Sigmoid colon (tissue), 7 donors: ENCODE results near the gene UBXN10. TPM values are rescaled to one million over a fixed set of nuclear protein-coding genes. Genes with fewer than 3 reads are reported as not detected.
A peak's percentile ranks its signal among the peaks of the same experiment; 100 is the strongest.

Experiments
- DNase-seq: peaks from one replicate; pipeline ENCODE4 v3.0.0-alpha.2; 2019
- H3K27ac ChIP-seq, 4 donors: fragments of 200-600 bp; sonication (generic); one replicate each; pipeline ENCODE4 v1.5.1; 2016 to 2019; ENCODE audit warnings: mild to moderate bottlenecking in 1 of 4
- H3K27me3 ChIP-seq, 3 donors: fragments of 200-600 bp; sonication (generic); one replicate each; pipeline ENCODE4 v1.5.1; 2019; ENCODE audit warnings: mild to moderate bottlenecking in 1 of 3
- H3K36me3 ChIP-seq, 4 donors: fragments of 200-600 bp; sonication (generic); one replicate each; pipeline ENCODE4 v1.5.1; 2016 to 2019
- H3K4me1 ChIP-seq, 4 donors: fragments of 200-600 bp; sonication (generic); one replicate each; pipeline ENCODE4 v1.5.1; 2017 to 2019
- H3K4me3 ChIP-seq, 4 donors: fragments of 200-600 bp; sonication (generic); one replicate each; pipeline ENCODE4 v1.5.1; 2017 to 2019; ENCODE audit warnings: mild to moderate bottlenecking in 2 of 4, moderate library complexity in 1 of 4
- H3K9me3 ChIP-seq, 4 donors: fragments of 200-600 bp in 3 of 4; sonication (generic) in 3 of 4; one replicate each; pipeline versions ENCODE4 v1.5.1 to v1.6.1; 2013 to 2019
- CTCF ChIP-seq, 4 experiments: fragments of 450-650 bp in 3 of 4; fragments of 200-600 bp in 1 of 4; IDR thresholded peaks; one replicate each; pipeline ENCODE4 v1.5.1; 2016 to 2019; ENCODE audit warnings: antibody characterized with exemption in 4 of 4, mild to moderate bottlenecking in 3 of 4, moderate library complexity in 2 of 4
- EP300 ChIP-seq, 4 donors: sonication (generic); formaldehyde crosslinking; IDR thresholded peaks; one replicate each; pipeline ENCODE4 v1.6.1; 2017; ENCODE audit warnings: antibody characterized with exemption in 4 of 4
- POLR2A ChIP-seq, 2 donors: fragments of 450-650 bp; IDR thresholded peaks; one replicate each; pipeline ENCODE4 v1.6.1; 2016; ENCODE audit warnings: antibody characterized with exemption in 2 of 2, mild to moderate bottlenecking in 2 of 2, moderate library complexity in 2 of 2
- POLR2AphosphoS5 ChIP-seq, 4 donors: sonication (generic); formaldehyde crosslinking; IDR thresholded peaks; one replicate each; pipeline ENCODE4 v1.6.1; 2017; ENCODE audit warnings: antibody characterized with exemption in 4 of 4
- WGBS, 2 donors: extraction: QIAGEN DNeasy Blood & Tissue Kit; methylation state at CpG; one replicate each; pipeline ENCODE4 v1.1.7; 2013; 5-methylcytosine and 5-hydroxymethylcytosine counted together
- intact Hi-C: fragments of 100-400 bp; cut with DNase I; formaldehyde crosslinking; loops from one replicate; pipeline ENCODE4 v1.15.1; 2023
- polyA plus RNA-seq, 3 donors: library from polyadenylated mRNA; stranded (reverse); fragments of 200-250 nt; gene quantifications; one replicate each; pipeline ENCODE4 v1.2.3, GENCODE V29; 2013
- total RNA-seq, 4 donors: library from RNA; depleted of rRNA; stranded (reverse); fragments of >200 nt; gene quantifications; one replicate each; pipeline ENCODE4 v1.1.0, GENCODE V29; 2016
- donor health status: healthy with polysubstance abuse.
- donor health status: Bipolar disorder and iron deficiency.
- donor health status: healthy.

Gene UBXN10
- total and polyA plus RNA-seq, 7 donors = 2.9 to 25.0 (median 14.6) TPM

GRCh38 chr1:20167126-20167525, 18.8 kb upstream of the UBXN10 start:
- 82 to 93% methylated on average over 8 of the region's 8 CpGs for WGBS, 2 donors
- TF ChIP-seq POLR2A (IDR thresholded peaks at IDR 0.05) = no peak
- intact Hi-C loops = no loop called here
- DNase-seq = no peak
- Histone ChIP-seq H3K27me3 (no peaks in the 10 kb centered on the region), H3K4me1 (peaks cover 0 to 45% (median 29%) of the 10 kb centered on the region in 4 donors), H3K4me3 (no peak overlapping the region), H3K27ac (peak overlapping the region in 3 of 4 donors; percentile 79 to 80 (median 80)), H3K36me3 (no peaks in the 10 kb centered on the region), H3K9me3 (no peaks in the 10 kb centered on the region)

DNA sequence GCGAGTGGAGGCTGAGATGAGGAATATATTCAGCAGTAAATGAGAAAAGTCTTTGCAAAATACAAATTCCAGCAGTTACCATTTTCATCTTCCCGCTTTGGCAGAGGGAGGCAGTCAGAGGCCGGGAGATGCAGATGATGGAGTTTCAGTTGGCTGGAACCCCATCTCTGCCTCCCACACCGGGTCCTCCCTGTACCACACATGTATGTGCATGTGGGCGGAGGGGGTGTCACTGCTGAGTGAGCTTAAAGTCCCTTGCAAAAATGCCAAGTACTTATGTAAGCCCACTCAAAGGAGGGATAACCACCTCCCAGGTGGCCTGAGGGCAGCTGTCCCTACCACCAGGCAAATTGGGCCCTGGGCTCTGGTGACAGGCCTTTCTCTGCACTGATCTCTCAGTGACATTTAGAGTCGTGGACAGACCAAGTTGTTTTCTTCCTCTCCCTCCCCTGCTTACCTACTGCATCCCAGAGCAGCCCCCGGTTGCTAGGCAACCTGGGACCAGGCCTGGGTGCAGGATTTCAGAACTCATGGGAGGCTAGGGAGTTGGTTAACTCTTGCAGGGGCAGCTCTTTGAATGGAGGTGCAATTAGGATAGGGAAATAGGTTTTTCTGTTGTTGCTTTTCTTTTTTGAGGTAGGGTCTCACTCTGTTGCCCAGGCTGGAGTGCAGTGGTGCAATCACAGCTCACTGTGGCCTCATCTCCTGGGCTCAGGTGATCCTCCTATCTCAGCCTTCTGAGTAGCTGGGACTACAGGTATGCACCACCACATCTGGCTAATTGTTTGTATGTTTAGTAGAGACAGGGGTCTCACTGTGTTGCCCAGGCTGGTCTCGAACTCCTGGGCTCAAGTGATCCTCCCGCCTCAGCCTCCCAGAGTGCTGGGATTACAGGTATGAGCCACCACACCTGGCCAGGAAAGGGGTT, 17.1 kb upstream of the UBXN10 start:
- TF ChIP-seq EP300 (IDR thresholded peaks at IDR 0.05) (no peak), POLR2AphosphoS5 (IDR thresholded peaks at IDR 0.05) (no peak), CTCF (IDR thresholded peaks at IDR 0.05) (no peak), POLR2A (IDR thresholded peaks at IDR 0.05) (no peak)
- intact Hi-C loops = no loop called here
- Histone ChIP-seq H3K36me3 (peaks cover 0 to 7% (median 0%) of the 10 kb centered on the region in 4 donors), H3K27me3 (no peaks in the 10 kb centered on the region), H3K9me3 (no peaks in the 10 kb centered on the region), H3K4me1 (peaks cover 0 to 47% (median 29%) of the 10 kb centered on the region in 4 donors), H3K27ac (peak overlapping the region in 1 of 4 donors; percentile 20), H3K4me3 (no peak overlapping the region)
- 83 to 87% methylated on average over 9 of the region's 9 CpGs for WGBS, 2 donors
- no peak for DNase-seq

GRCh38 chr1:20169932-20170331, 16.0 kb upstream of the UBXN10 start:
- intact Hi-C loops = no loop called here
- H3K4me3 ChIP-seq = no peak overlapping the region
- 92 to 94% methylated on average over 5 of the region's 5 CpGs for WGBS, 2 donors
- TF ChIP-seq EP300 (IDR thresholded peaks at IDR 0.05) (no peak), POLR2A (IDR thresholded peaks at IDR 0.05) (no peak), POLR2AphosphoS5 (IDR thresholded peaks at IDR 0.05) (no peak)
- H3K9me3 ChIP-seq = no peaks in the 10 kb centered on the region
- peaks cover 0 to 47% (median 25%) of the 10 kb centered on the region in 4 donors for H3K4me1 ChIP-seq
- no peaks in the 10 kb centered on the region for H3K27me3 ChIP-seq
- DNase-seq = no peak
- H3K36me3 ChIP-seq = peaks cover 0 to 7% (median 0%) of the 10 kb centered on the region in 4 donors
- H3K27ac ChIP-seq = no peak overlapping the region

DNA sequence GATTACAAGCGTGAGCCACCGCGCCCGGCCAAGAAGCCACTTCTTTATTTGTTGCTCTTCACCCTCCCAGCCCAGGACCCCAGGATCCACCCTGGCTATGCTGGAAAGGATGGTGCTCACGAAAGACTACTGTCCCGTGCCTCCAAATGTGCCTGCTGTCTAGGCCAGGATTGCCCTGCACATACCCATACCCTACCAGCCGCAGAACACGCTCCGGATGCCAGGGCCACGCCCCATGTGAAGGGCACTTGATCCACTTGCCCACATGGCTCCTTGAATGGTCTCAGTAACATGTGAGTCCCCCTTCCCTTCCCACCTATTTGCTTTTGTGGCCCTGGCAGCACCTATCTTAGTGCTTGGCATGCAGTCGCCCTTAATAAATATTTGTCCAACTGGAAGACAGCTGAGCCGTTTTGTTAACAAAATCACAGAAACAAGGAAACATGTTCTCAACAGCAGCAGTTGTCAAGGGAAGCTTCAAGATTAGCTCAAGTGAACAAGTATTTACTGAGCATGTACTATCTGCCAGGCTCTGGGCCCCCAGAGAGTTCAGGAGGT, 13.8 kb upstream of the UBXN10 start:
- no peaks in the 10 kb centered on the region for H3K27me3 ChIP-seq
- H3K4me1 ChIP-seq = peaks cover 0 to 36% (median 7%) of the 10 kb centered on the region in 4 donors
- H3K9me3 ChIP-seq = no peaks in the 10 kb centered on the region
- intact Hi-C loops = no loop called here
- H3K4me3 ChIP-seq = no peak overlapping the region
- no peak for DNase-seq
- no peak overlapping the region for H3K27ac ChIP-seq
- no peak for TF ChIP-seq EP300 (IDR thresholded peaks at IDR 0.05)
- TF ChIP-seq CTCF (IDR thresholded peaks at IDR 0.05) = no peak
- TF ChIP-seq POLR2AphosphoS5 (IDR thresholded peaks at IDR 0.05) = no peak
- TF ChIP-seq POLR2A (IDR thresholded peaks at IDR 0.05) = no peak
- WGBS, 2 donors = 77 to 86% methylated on average over 12 of the region's 12 CpGs
- H3K36me3 ChIP-seq = peaks cover 0 to 7% (median 0%) of the 10 kb centered on the region in 4 donors

GRCh38 chr1:20174937-20175666, 10.8 kb upstream of the UBXN10 start:
- Histone ChIP-seq H3K4me3 (no peak overlapping the region), H3K36me3 (peaks cover 0 to 7% (median 0%) of the 10 kb centered on the region in 4 donors), H3K4me1 (peaks cover 0 to 50% (median 28%) of the 10 kb centered on the region in 4 donors), H3K9me3 (no peaks in the 10 kb centered on the region), H3K27me3 (no peaks in the 10 kb centered on the region), H3K27ac (peak overlapping the region in 3 of 4 donors; percentile 57 to 99 (median 80))
- no peak for TF ChIP-seq POLR2A (IDR thresholded peaks at IDR 0.05)
- no peak for TF ChIP-seq POLR2AphosphoS5 (IDR thresholded peaks at IDR 0.05)
- no peak for TF ChIP-seq EP300 (IDR thresholded peaks at IDR 0.05)
- TF ChIP-seq CTCF (IDR thresholded peaks at IDR 0.05) = no peak
- no peak for DNase-seq
- intact Hi-C loops = no loop called here
- 61 to 80% methylated on average over 9 of the region's 9 CpGs for whole genome bisulfite sequencing, 2 donors
